HepG2 (cell line): ENCODE results near the gene PPP1R27. TPM values are rescaled to one million over a fixed set of nuclear protein-coding genes. Genes with fewer than 3 reads are reported as not detected.
A peak's percentile ranks its signal among the peaks of the same experiment; 100 is the strongest.

Experiments
- BCLAF1 ChIP-seq: fragments of 450-650 bp; IDR thresholded peaks from 2 replicates; pipeline ENCODE4 v1.6.1; 2017; ENCODE audit warnings: mild to moderate bottlenecking
- GLI4 ChIP-seq: sonication (generic); formaldehyde crosslinking; IDR thresholded peaks from 2 replicates; pipeline ENCODE4 v1.5.1; 2020; ENCODE audit warnings: missing genetic modification reagents, mild to moderate bottlenecking, moderate library complexity, borderline replicate concordance
- HMG20B ChIP-seq: conservative IDR thresholded peaks from 2 replicates; pipeline ENCODE4 v1.6.1; 2016; ENCODE audit warnings: missing genetic modification reagents, missing compliant biosample characterization
- HNRNPH1 ChIP-seq: fragments of 200-400 bp; formaldehyde crosslinking; optimal IDR thresholded peaks from 2 replicates; pipeline ENCODE3; 2017; ENCODE audit warnings: mild to moderate bottlenecking, low read depth, low read length
- NBN ChIP-seq: fragments of 450-650 bp; conservative IDR thresholded peaks from 2 replicates; pipeline ENCODE4 v1.6.1; 2017
- NR2F2 ChIP-seq: IDR thresholded peaks from 2 replicates; pipeline ENCODE4 v1.6.1; 2012; ENCODE audit warnings: low read depth, inconsistent platforms, borderline replicate concordance
- PHB2 ChIP-seq: fragments of 450-650 bp; IDR thresholded peaks from 2 replicates; pipeline ENCODE4 v1.6.1; 2018; ENCODE audit not compliant: partially characterized antibody
- POLR2G ChIP-seq: fragments of 200-400 bp; formaldehyde crosslinking; IDR thresholded peaks from 2 replicates; pipeline ENCODE4 v1.6.1; 2018; ENCODE audit warnings: mild to moderate bottlenecking, low read depth, low read length, moderate library complexity
- RFX1 ChIP-seq: fragments of 450-650 bp; IDR thresholded peaks from 2 replicates; pipeline ENCODE4 v1.6.1; 2017
- SMAD1 ChIP-seq: sonication (generic); formaldehyde crosslinking; IDR thresholded peaks from 2 replicates; pipeline ENCODE4 v1.4.0; 2020; ENCODE audit warnings: missing genetic modification reagents, low read depth, mild to moderate bottlenecking, borderline replicate concordance
- THAP8 ChIP-seq: sonication (generic); formaldehyde crosslinking; IDR thresholded peaks from 2 replicates; pipeline ENCODE4 v1.5.1; 2020; ENCODE audit warnings: missing genetic modification reagents, mild to moderate bottlenecking, borderline replicate concordance
- YEATS2 ChIP-seq: sonication (generic); formaldehyde crosslinking; IDR thresholded peaks from 2 replicates; pipeline ENCODE4 v1.4.0; 2020; ENCODE audit warnings: missing genetic modification reagents, borderline replicate concordance
- ZBTB25 ChIP-seq: IDR thresholded peaks from 2 replicates; pipeline ENCODE4 v1.6.1; 2018; ENCODE audit warnings: missing genetic modification reagents
- ZFP36 ChIP-seq: fragments of 150-350 bp; IDR thresholded peaks from 2 replicates; pipeline ENCODE4 v1.6.1; 2018; ENCODE audit warnings: borderline replicate concordance, low read length, low read depth; ENCODE audit not compliant: partially characterized antibody
- ZNF251 ChIP-seq: sonication (generic); formaldehyde crosslinking; IDR thresholded peaks from 2 replicates; pipeline ENCODE4 v1.9.0; 2021; ENCODE audit warnings: mild to moderate bottlenecking, missing genetic modification reagents
- ZNF335 ChIP-seq: sonication (generic); formaldehyde crosslinking; IDR thresholded peaks from 2 replicates; pipeline ENCODE4 v1.4.0; 2020; ENCODE audit warnings: missing genetic modification reagents
- ZNF432 ChIP-seq: sonication (generic); formaldehyde crosslinking; IDR thresholded peaks from 2 replicates; pipeline ENCODE4 v1.5.0; 2020; ENCODE audit warnings: missing genetic modification reagents, mild to moderate bottlenecking, borderline replicate concordance
- ZNF460 ChIP-seq: sonication (generic); formaldehyde crosslinking; IDR thresholded peaks from 2 replicates; pipeline ENCODE4 v1.5.1; 2020; ENCODE audit warnings: missing genetic modification reagents, mild to moderate bottlenecking, borderline replicate concordance
- ZNF512B ChIP-seq: sonication (generic); formaldehyde crosslinking; IDR thresholded peaks from 2 replicates; pipeline ENCODE4 v1.5.1; 2020; ENCODE audit warnings: missing genetic modification reagents, mild to moderate bottlenecking, borderline replicate concordance
- ZNF614 ChIP-seq: IDR thresholded peaks from 2 replicates; pipeline ENCODE4 v1.6.1; 2018; ENCODE audit warnings: missing biosample characterization, missing genetic modification reagents, inconsistent platforms, borderline replicate concordance
- ZNF674 ChIP-seq: sonication (generic); formaldehyde crosslinking; IDR thresholded peaks from 2 replicates; pipeline ENCODE4 v1.5.0; 2020; ENCODE audit warnings: low read depth, mild to moderate bottlenecking, missing genetic modification reagents
- ZNF792 ChIP-seq: IDR thresholded peaks from 2 replicates; pipeline ENCODE4 v1.6.1; 2016
- ZNF839 ChIP-seq: sonication (generic); formaldehyde crosslinking; IDR thresholded peaks from 2 replicates; pipeline ENCODE4 v1.4.0; 2020; ENCODE audit warnings: missing genetic modification reagents, mild to moderate bottlenecking, borderline replicate concordance
- polyA plus RNA-seq, 8 experiments: library from polyadenylated mRNA; depleted of rRNA in 3 of 8; stranded (reverse) in 7 of 8; unstranded in 1 of 8; fragments of >200 nt; fragmentation: Illumina TruSeq in 4 of 8; extraction: Trizol in 4 of 8; gene quantifications; 2 replicates each; pipeline versions ENCODE4 v1.2.1 to v1.2.3, GENCODE V29; 2011 to 2016; ENCODE audit warnings: low read depth in 4 of 8, missing spikeins in 1 of 8, mixed read lengths in 1 of 8; ENCODE audit not compliant: insufficient read depth in 1 of 8
- total RNA-seq, 5 experiments: library from RNA; depleted of rRNA; stranded (reverse); fragments of >200 nt; fragmentation: Illumina TruSeq; extraction: Trizol; gene quantifications; 2 replicates each; pipeline ENCODE4 v1.2.3, GENCODE V29; 2016; ENCODE audit warnings: low read depth in 1 of 5

PPP1R27 gene
- total and polyA plus RNA-seq, 2 of the 13 experiments (the other 11 are each of a cell fraction or from before 2014, with no cell fraction given): 0.17 to 1.00 TPM

- TF ChIP-seq ZNF512B (CRISPR knock-in tag) (no peak), ZNF674 (CRISPR knock-in tag) (no peak; the same call in 1 of the 2 replicates), RFX1 (no peak), NBN (no peak), HMG20B (CRISPR knock-in tag) (no peak), ZNF335 (CRISPR knock-in tag) (0 out of 2 replicates have a peak, but pooled peaks have one; percentile 16), BCLAF1 (no peak), ZFP36 (no peak), SMAD1 (CRISPR knock-in tag) (peak; percentile 97), GLI4 (CRISPR knock-in tag) (peak; percentile 97; the same call in 1 of the 2 replicates), ZNF839 (peak; percentile 84), ZNF614 (CRISPR knock-in tag) (peak; percentile 41; the same call in 1 of the 2 replicates), ZNF432 (no peak), ZBTB25 (no peak; the same call in 1 of the 2 replicates), HNRNPH1 (no peak), YEATS2 (peak; percentile 82), NR2F2 (peak; percentile 39; the same call in 1 of the 2 replicates), THAP8 (CRISPR knock-in tag) (no peak; the same call in 1 of the 2 replicates), ZNF460 (CRISPR knock-in tag) (no peak), PHB2 (no peak), ZNF792 (CRISPR knock-in tag) (peak; percentile 49; the same call in 1 of the 2 replicates), ZNF251 (CRISPR knock-in tag) (peak; percentile 88; the same call in 1 of the 2 replicates), POLR2G (peak; percentile 87)
Observed at GRCh38 chr17:81871387-81872230, 36.8 kb upstream of the PPP1R27 start (continued).
